ENCODE results near the gene SH3PXD2A.

DNA sequence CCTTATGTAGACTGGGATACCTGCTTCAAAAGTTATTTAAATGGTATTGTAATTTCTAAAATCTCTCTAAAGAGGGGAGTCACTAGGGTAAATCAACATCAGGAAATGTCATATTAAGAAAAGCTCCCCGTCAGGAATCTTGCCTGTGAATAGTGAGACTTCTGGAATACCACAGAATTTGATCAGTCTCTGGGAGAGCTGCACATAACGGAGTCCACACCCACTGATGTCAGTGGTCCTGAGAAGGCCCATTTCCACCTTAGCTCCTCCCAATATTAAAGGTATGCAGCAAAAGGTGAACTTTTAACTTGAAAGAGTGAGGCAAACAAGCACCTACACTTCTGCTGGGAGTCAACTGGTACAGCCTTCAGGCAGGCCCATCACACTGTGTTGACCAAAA, 35.3 kb upstream of the SH3PXD2A start:
- TF ChIP-seq, protein P1, sequence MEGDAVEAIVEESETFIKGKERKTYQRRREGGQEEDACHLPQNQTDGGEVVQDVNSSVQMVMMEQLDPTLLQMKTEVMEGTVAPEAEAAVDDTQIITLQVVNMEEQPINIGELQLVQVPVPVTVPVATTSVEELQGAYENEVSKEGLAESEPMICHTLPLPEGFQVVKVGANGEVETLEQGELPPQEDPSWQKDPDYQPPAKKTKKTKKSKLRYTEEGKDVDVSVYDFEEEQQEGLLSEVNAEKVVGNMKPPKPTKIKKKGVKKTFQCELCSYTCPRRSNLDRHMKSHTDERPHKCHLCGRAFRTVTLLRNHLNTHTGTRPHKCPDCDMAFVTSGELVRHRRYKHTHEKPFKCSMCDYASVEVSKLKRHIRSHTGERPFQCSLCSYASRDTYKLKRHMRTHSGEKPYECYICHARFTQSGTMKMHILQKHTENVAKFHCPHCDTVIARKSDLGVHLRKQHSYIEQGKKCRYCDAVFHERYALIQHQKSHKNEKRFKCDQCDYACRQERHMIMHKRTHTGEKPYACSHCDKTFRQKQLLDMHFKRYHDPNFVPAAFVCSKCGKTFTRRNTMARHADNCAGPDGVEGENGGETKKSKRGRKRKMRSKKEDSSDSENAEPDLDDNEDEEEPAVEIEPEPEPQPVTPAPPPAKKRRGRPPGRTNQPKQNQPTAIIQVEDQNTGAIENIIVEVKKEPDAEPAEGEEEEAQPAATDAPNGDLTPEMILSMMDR (IDR thresholded peaks at IDR 0.05) = no peak
- TF ChIP-seq EZH2phosphoT487 (IDR thresholded peaks at IDR 0.05) = no peak

Data from neural progenitor cell (in vitro differentiated cells).